H9 (cell line): ENCODE measurements around the gene PTOV1. TPM values are rescaled to one million over a fixed set of nuclear protein-coding genes. Genes with fewer than 3 reads are reported as not detected.

Experiments used
- DNase-seq: peaks from one replicate; pipeline ENCODE4 v3.0.0-alpha.2; 2017
- H2AFZ ChIP-seq: one replicate; pipeline ENCODE4 v1.6.1; 2013; ENCODE audit warnings: mild to moderate bottlenecking, low read length, control low read depth, moderate library complexity
- H2AK5ac ChIP-seq: 2 replicates; pipeline ENCODE4 v1.6.1; 2013; ENCODE audit warnings: low read length, control low read depth, mixed read lengths; ENCODE audit not compliant: insufficient read length
- H2BK120ac ChIP-seq: one replicate; pipeline ENCODE4 v1.6.1; 2013; ENCODE audit warnings: low read depth, mild to moderate bottlenecking, low read length, control low read depth, inconsistent platforms; ENCODE audit not compliant: poor library complexity, severe bottlenecking
- H2BK12ac ChIP-seq: 2 replicates; pipeline ENCODE4 v1.6.1; 2013; ENCODE audit warnings: low read length, control low read depth, mixed read lengths, low read depth; ENCODE audit not compliant: insufficient read length
- H2BK15ac ChIP-seq: 2 replicates; pipeline ENCODE4 v1.6.1; 2013; ENCODE audit warnings: low read depth, low read length, control low read depth
- H2BK20ac ChIP-seq: one replicate; pipeline ENCODE4 v1.6.1; 2013; ENCODE audit warnings: low read depth, mild to moderate bottlenecking, low read length, control low read depth, inconsistent platforms; ENCODE audit not compliant: poor library complexity, severe bottlenecking
- H2BK5ac ChIP-seq: 2 replicates; pipeline ENCODE4 v1.6.1; 2013; ENCODE audit warnings: low read length, control low read depth, mixed read lengths; ENCODE audit not compliant: insufficient read length
- H3K14ac ChIP-seq: 2 replicates; pipeline ENCODE4 v1.6.1; 2013; ENCODE audit warnings: low read length, control low read depth; ENCODE audit not compliant: insufficient read depth
- H3K18ac ChIP-seq: 2 replicates; pipeline ENCODE4 v1.6.1; 2013; ENCODE audit warnings: low read depth, mild to moderate bottlenecking, mixed read lengths, low read length, control low read depth; ENCODE audit not compliant: insufficient read length
- H3K23ac ChIP-seq: 2 replicates; pipeline ENCODE4 v1.6.1; 2013; ENCODE audit warnings: low read length, control low read depth, mixed read lengths, low read depth; ENCODE audit not compliant: insufficient read length
- H3K23me2 ChIP-seq: 2 replicates; pipeline ENCODE4 v1.6.1; 2013; ENCODE audit warnings: low read depth, mild to moderate bottlenecking, mixed read lengths, low read length, control low read depth; ENCODE audit not compliant: insufficient read length, poor library complexity, severe bottlenecking
- H3K27ac ChIP-seq: 2 replicates; pipeline ENCODE4 v1.5.1; 2013; ENCODE audit warnings: low read length, control low read depth, mixed read lengths, low read depth; ENCODE audit not compliant: insufficient read length
- H3K27me3 ChIP-seq: 2 replicates; pipeline ENCODE4 v1.6.1; 2013; ENCODE audit warnings: low read length, control low read depth, inconsistent platforms; ENCODE audit not compliant: insufficient read depth
- H3K4ac ChIP-seq: 2 replicates; pipeline ENCODE4 v1.6.1; 2013; ENCODE audit warnings: low read depth, mild to moderate bottlenecking, control low read depth, inconsistent platforms, low read length, moderate library complexity
- H3K4me1 ChIP-seq: 2 replicates; pipeline ENCODE4 v1.6.1; 2013; ENCODE audit warnings: low read length, control low read depth, inconsistent platforms; ENCODE audit not compliant: insufficient read depth
- H3K4me2 ChIP-seq: 2 replicates; pipeline ENCODE4 v1.6.1; 2013; ENCODE audit warnings: low read length, control low read depth, mixed read lengths; ENCODE audit not compliant: insufficient read length, insufficient read depth
- H3K56ac ChIP-seq: 2 replicates; pipeline ENCODE4 v1.6.1; 2013; ENCODE audit warnings: low read depth, mild to moderate bottlenecking, mixed read lengths, low read length, control low read depth; ENCODE audit not compliant: insufficient read length
- H3K79me1 ChIP-seq: 2 replicates; pipeline ENCODE4 v1.6.1; 2013; ENCODE audit warnings: low read depth, mild to moderate bottlenecking, moderate library complexity, low read length, control low read depth, inconsistent platforms; ENCODE audit not compliant: insufficient read depth, poor library complexity, severe bottlenecking
- H3K79me2 ChIP-seq: 2 replicates; pipeline ENCODE4 v1.6.1; 2013; ENCODE audit warnings: low read length, control low read depth, inconsistent platforms; ENCODE audit not compliant: insufficient read depth
- H3K9ac ChIP-seq: 2 replicates; pipeline ENCODE4 v1.6.1; 2013; ENCODE audit warnings: low read length, control low read depth, mixed read lengths; ENCODE audit not compliant: insufficient read length; ENCODE audit errors: extremely low read depth
- H3K9me3 ChIP-seq: one replicate; pipeline ENCODE4 v1.6.1; 2013; ENCODE audit warnings: low read depth, low read length, inconsistent platforms; ENCODE audit not compliant: control insufficient read depth
- H3T11ph ChIP-seq: one replicate; pipeline ENCODE4 v1.6.1; 2013; ENCODE audit warnings: mild to moderate bottlenecking, low read length, control low read depth, inconsistent platforms
- H4K20me1 ChIP-seq: one replicate; pipeline ENCODE4 v1.6.1; 2013; ENCODE audit not compliant: control insufficient read depth, insufficient read length, insufficient read depth
- H4K5ac ChIP-seq: 2 replicates; pipeline ENCODE4 v1.6.1; 2013; ENCODE audit warnings: low read depth, mild to moderate bottlenecking, mixed read lengths, low read length, control low read depth; ENCODE audit not compliant: insufficient read length
- H4K8ac ChIP-seq: replicated peaks from 2 replicates; pipeline ENCODE4 v1.6.1; 2013; ENCODE audit warnings: low read length, control low read depth, mixed read lengths, low read depth; ENCODE audit not compliant: insufficient read length
- H4K91ac ChIP-seq: 2 replicates; pipeline ENCODE4 v1.6.1; 2013; ENCODE audit warnings: low read depth, mild to moderate bottlenecking, moderate library complexity, mixed read lengths, low read length, control low read depth; ENCODE audit not compliant: insufficient read length
- H3K27ac Mint-ChIP-seq, 3 experiments: 2 replicates in 2 of 3; 3 replicates in 1 of 3; pipeline ENCODE4 v1.8.0; 2020 to 2021; ENCODE audit warnings: mixed read lengths in 3 of 3, mild to moderate bottlenecking in 1 of 3, moderate library complexity in 1 of 3
- H3K27me3 Mint-ChIP-seq: 2 replicates; pipeline ENCODE4 v1.8.0; 2021; ENCODE audit warnings: low read depth, mild to moderate bottlenecking, moderate library complexity, mixed read lengths
- H3K36me3 Mint-ChIP-seq, 3 experiments: 2 replicates in 2 of 3; 3 replicates in 1 of 3; pipeline ENCODE4 v1.8.0; 2020 to 2021; ENCODE audit warnings: low read depth in 3 of 3, mixed read lengths in 3 of 3; ENCODE audit not compliant: insufficient read depth in 1 of 3
- H3K4me1 Mint-ChIP-seq, 2 experiments: 2 replicates each; pipeline ENCODE4 v1.8.0; 2020; ENCODE audit warnings: mixed read lengths in 2 of 2
- H3K4me3 Mint-ChIP-seq, 2 experiments: 2 replicates in 1 of 2; 3 replicates in 1 of 2; pipeline ENCODE4 v1.8.0; 2020 to 2021; ENCODE audit warnings: mild to moderate bottlenecking in 2 of 2, mixed read lengths in 2 of 2, moderate library complexity in 1 of 2
- H3K9me3 Mint-ChIP-seq, 2 experiments: 2 replicates in 1 of 2; 3 replicates in 1 of 2; pipeline ENCODE4 v1.8.0; 2020; ENCODE audit warnings: mild to moderate bottlenecking in 2 of 2, mixed read lengths in 2 of 2, moderate library complexity in 1 of 2
- CTCF ChIP-seq: fragments of 200-600 bp; sonication (generic); conservative IDR thresholded peaks from 3 replicates; pipeline ENCODE4 v1.8.0; 2021; ENCODE audit warnings: antibody characterized with exemption, mild to moderate bottlenecking
- WGBS: extraction: QIAGEN DNeasy Blood & Tissue Kit; methylation state at CpG from one replicate; pipeline ENCODE4 v1.1.7; 2013; ENCODE audit warnings: missing lambda C conversion rate, low lambda C conversion rate, mixed read lengths; ENCODE audit not compliant: insufficient read length; ENCODE audit errors: extremely low coverage; 5-methylcytosine and 5-hydroxymethylcytosine counted together
- total RNA-seq: library from RNA; stranded (reverse); gene quantifications from 2 replicates; pipeline ENCODE4 v1.2.1, GENCODE V29; 2021

The PTOV1 gene
- total RNA-seq, 1 experiment from 2014 or later: 309 TPM

GRCh38 chr19:49848938-49849337, 2.0 kb upstream of the PTOV1 start:
- peak overlapping the region; percentile 6 to 61; a peak in 2 of 5 replicates for H3K4me3 Mint-ChIP-seq
- no peak overlapping the region for H4K5ac ChIP-seq
- H3K27ac ChIP-seq: no peak overlapping the region
- no peak overlapping the region for H2BK5ac ChIP-seq
- no CpG with 5 or more reads among the region's 3 CpGs for WGBS
- H3K23me2 ChIP-seq: peaks cover 10% of the 10 kb centered on the region
- H4K8ac ChIP-seq: no peak overlapping the region
- peaks cover 25 to 34% (median 26%) of the 10 kb centered on the region in 3 experiments for H3K36me3 Mint-ChIP-seq
- H2AFZ ChIP-seq: no peak overlapping the region
- no peaks in the 10 kb centered on the region; the same call in 1 of the 2 replicates for H3K27me3 Mint-ChIP-seq
- H3K27me3 ChIP-seq: no peaks in the 10 kb centered on the region
- H3K9me3 Mint-ChIP-seq: peaks cover 0 to 4% of the 10 kb centered on the region in 2 experiments; a peak in 2 of 5 replicates
- H3K79me1 ChIP-seq: peaks cover 9% of the 10 kb centered on the region
- H3K4me1 ChIP-seq: no peaks in the 10 kb centered on the region; the same call in 1 of the 2 replicates
- no peak overlapping the region for H3T11ph ChIP-seq
- H3K23ac ChIP-seq: no peak overlapping the region
- no peak overlapping the region for H2AK5ac ChIP-seq
- no peak overlapping the region for H2BK12ac ChIP-seq
- no peaks in the 10 kb centered on the region for H3K9me3 ChIP-seq
- no peak overlapping the region for H3K14ac ChIP-seq
- peaks cover 3% of the 10 kb centered on the region for H4K20me1 ChIP-seq
- no peak overlapping the region for H3K27ac Mint-ChIP-seq
- no peak overlapping the region for H3K4ac ChIP-seq
- H2BK120ac ChIP-seq: no peak overlapping the region
- no peak for TF ChIP-seq CTCF
- H3K9ac ChIP-seq: no peak overlapping the region
- peaks cover 9% of the 10 kb centered on the region; the same call in 1 of the 2 replicates for H3K79me2 ChIP-seq
- H3K4me1 Mint-ChIP-seq: peaks cover 22 to 27% of the 10 kb centered on the region in 2 experiments
- H4K91ac ChIP-seq: no peak overlapping the region
- H3K18ac ChIP-seq: no peak overlapping the region
- H3K56ac ChIP-seq: no peak overlapping the region
- no peak overlapping the region for H2BK15ac ChIP-seq
- H2BK20ac ChIP-seq: no peak overlapping the region
- H3K4me2 ChIP-seq: no peak overlapping the region
- DNase-seq: no peak
